Mammary epithelial cell (primary cell): ENCODE measurements around the gene SUGP2.

Source experiments
- CTCF ChIP-seq, 2 donors: IDR thresholded peaks in 1 of 2; conservative IDR thresholded peaks in 1 of 2; 2 replicates each; pipeline ENCODE4 v1.5.1; 2011 to 2012; ENCODE audit warnings: inconsistent platforms in 2 of 2, low read length in 2 of 2, mild to moderate bottlenecking in 2 of 2, control low read depth in 1 of 2, low read depth in 1 of 2; ENCODE audit not compliant: insufficient read depth in 1 of 2; ENCODE audit errors: extremely low read depth in 1 of 2
- EZH2 ChIP-seq: IDR thresholded peaks from 2 replicates; pipeline ENCODE4 v1.6.1; 2012; ENCODE audit warnings: low read length, inconsistent platforms, borderline replicate concordance

- no peak for TF ChIP-seq CTCF (conservative IDR thresholded peaks at IDR 0.05 in 1 of 2, IDR thresholded peaks at IDR 0.05 in 1 of 2; ENCODE audit: extremely low read depth in 1 of 2, insufficient read depth in 1 of 2, low read depth in 1 of 2, low read length in 2 of 2)
- TF ChIP-seq EZH2, result no peak
These were observed 19.6 kb upstream of the SUGP2 start for GRCh38 chr19:19052921-19053320.
